Activated CD4-positive, alpha-beta T cell treated with anti-CD3 and anti-CD28 coated beads for 24 hours (primary cell): ENCODE results near the gene NSD1.
"Not testable (repeated sequence)": the region's sequence is repeated elsewhere in the genome, so short reads cannot be mapped to it uniquely, and the experiment has no call there.

ENCODE experiments used
- DNase-seq, 2 donors: peaks; one replicate each; pipeline ENCODE4 v3.0.0-alpha.2; 2020; ENCODE audit warnings: low read depth in 2 of 2

NSD1 gene

GRCh38 chr5:177328545-177329231 lies 195.1 kb downstream of the NSD1 start:
- DNase-seq, result no peak

GRCh38 chr5:177329883-177330282 lies 196.3 kb downstream of the NSD1 start:
- DNase-seq, result no peak

- DNase-seq, result no peak
These were observed 197.6 kb downstream of the NSD1 start for GRCh38 chr5:177330991-177331842.

- DNase-seq, result no peak
These were observed 198.7 kb downstream of the NSD1 start for GRCh38 chr5:177332031-177332895.

GRCh38 chr5:177332896-177333260 lies 199.3 kb downstream of the NSD1 start:
- DNase-seq, result no peak

- no peak for DNase-seq
These were observed 200.0 kb downstream of the NSD1 start for GRCh38 chr5:177333420-177334154.

- no peak for DNase-seq
These were observed 200.6 kb downstream of the NSD1 start for GRCh38 chr5:177334155-177334551.

GRCh38 chr5:177334781-177335700 lies 201.5 kb downstream of the NSD1 start:
- DNase-seq, result no peak

GRCh38 chr5:177335701-177336065 lies 202.1 kb downstream of the NSD1 start:
- no peak for DNase-seq

- DNase-seq, result no peak
These were observed 202.5 kb downstream of the NSD1 start for GRCh38 chr5:177336112-177336511.

GRCh38 chr5:177336603-177337494 lies 203.3 kb downstream of the NSD1 start:
- DNase-seq, result no peak

- no peak for DNase-seq
These were observed 204.9 kb downstream of the NSD1 start for GRCh38 chr5:177338251-177339106.

GRCh38 chr5:177339107-177339638 lies 205.6 kb downstream of the NSD1 start:
- DNase-seq, result no peak

GRCh38 chr5:177343000-177343399 lies 209.4 kb downstream of the NSD1 start:
- not testable (repeated sequence) for DNase-seq

- no peak for DNase-seq
These were observed 210.2 kb downstream of the NSD1 start for GRCh38 chr5:177343777-177344176.

GRCh38 chr5:177344891-177345290 lies 211.3 kb downstream of the NSD1 start:
- DNase-seq, result no peak

- DNase-seq, result no peak
These were observed 213.2 kb downstream of the NSD1 start for GRCh38 chr5:177346820-177347219.

- no peak for DNase-seq
These were observed 214.1 kb downstream of the NSD1 start for GRCh38 chr5:177347699-177348098.

GRCh38 chr5:177349362-177349647 lies 215.7 kb downstream of the NSD1 start:
- no peak for DNase-seq
